Testis (tissue), 2 donors: Measurements from ENCODE around the gene APPL1.

Source experiments
- POLR2A ChIP-seq: fragments of 450-650 bp; IDR thresholded peaks from one replicate; pipeline ENCODE4 v1.6.1; 2017; ENCODE audit warnings: antibody characterized with exemption, mild to moderate bottlenecking, moderate library complexity
- TF ChIP-seq, protein P1 (sequence below), 3 experiments: fragments of 450-650 bp in 2 of 3; fragments of 200-600 bp in 1 of 3; sonication (generic) in 1 of 3; IDR thresholded peaks; one replicate each; pipeline ENCODE4 v1.5.1; 2016 to 2019; ENCODE audit warnings: antibody characterized with exemption in 3 of 3, mild to moderate bottlenecking in 2 of 3, moderate library complexity in 1 of 3

DNA sequence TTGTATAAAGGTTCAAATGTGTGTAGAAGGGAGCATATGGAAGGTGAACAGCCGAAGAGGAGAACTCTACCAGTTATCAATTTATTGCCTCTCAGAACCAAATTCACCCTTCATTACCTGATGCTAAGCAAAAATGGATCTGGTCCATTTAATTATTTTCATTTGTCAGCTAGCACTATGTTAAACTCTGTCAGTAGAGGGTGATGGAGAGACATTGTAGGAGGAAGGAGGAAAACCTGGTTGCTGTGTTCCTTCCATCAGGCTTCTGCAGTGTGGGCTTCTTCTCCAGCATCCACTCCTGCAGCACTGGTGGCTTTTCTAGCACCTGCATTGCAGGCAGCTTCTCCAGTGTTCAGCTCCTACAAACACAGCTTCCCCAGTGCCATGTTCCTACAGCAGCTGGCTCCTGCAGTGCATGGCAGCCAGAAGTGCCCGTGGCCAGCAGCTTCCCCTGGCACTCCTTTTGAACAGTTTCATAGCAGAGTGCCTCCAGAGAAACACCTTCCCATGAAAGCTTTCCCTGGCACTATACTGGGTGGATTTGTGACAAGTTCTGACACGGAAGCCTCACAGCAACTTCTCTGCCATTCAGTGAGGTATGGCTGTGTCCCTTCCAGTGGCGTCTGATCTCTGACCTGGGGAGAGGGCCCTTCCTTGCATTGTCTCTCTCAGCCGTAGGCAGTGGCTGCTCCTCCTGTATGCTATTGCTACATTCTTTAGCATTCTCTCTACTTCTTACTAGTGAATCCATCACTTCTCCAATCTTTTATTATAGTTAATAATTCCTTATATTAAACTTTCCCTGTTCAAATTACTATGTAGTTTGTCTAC, 47.7 kb upstream of the APPL1 start:
- TF ChIP-seq, protein P1, sequence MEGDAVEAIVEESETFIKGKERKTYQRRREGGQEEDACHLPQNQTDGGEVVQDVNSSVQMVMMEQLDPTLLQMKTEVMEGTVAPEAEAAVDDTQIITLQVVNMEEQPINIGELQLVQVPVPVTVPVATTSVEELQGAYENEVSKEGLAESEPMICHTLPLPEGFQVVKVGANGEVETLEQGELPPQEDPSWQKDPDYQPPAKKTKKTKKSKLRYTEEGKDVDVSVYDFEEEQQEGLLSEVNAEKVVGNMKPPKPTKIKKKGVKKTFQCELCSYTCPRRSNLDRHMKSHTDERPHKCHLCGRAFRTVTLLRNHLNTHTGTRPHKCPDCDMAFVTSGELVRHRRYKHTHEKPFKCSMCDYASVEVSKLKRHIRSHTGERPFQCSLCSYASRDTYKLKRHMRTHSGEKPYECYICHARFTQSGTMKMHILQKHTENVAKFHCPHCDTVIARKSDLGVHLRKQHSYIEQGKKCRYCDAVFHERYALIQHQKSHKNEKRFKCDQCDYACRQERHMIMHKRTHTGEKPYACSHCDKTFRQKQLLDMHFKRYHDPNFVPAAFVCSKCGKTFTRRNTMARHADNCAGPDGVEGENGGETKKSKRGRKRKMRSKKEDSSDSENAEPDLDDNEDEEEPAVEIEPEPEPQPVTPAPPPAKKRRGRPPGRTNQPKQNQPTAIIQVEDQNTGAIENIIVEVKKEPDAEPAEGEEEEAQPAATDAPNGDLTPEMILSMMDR (IDR thresholded peaks at IDR 0.05): peak in 1 of 3 experiments; percentile 19
- no peak for TF ChIP-seq POLR2A
